Neuron (in vitro differentiated cells): ENCODE results near the gene GAB2.
"Not testable (repeated sequence)": the region's sequence is repeated elsewhere in the genome, so short reads cannot be mapped to it uniquely, and the experiment has no call there.

Experiments used
- H2AFZ ChIP-seq: one replicate; pipeline ENCODE4 v1.6.1; 2013; ENCODE audit warnings: low read depth, mild to moderate bottlenecking, inconsistent platforms, low read length, moderate library complexity
- H3K27me3 ChIP-seq: one replicate; pipeline ENCODE4 v1.6.1; 2013; ENCODE audit warnings: low read length; ENCODE audit not compliant: insufficient read depth
- H3K36me3 ChIP-seq: one replicate; pipeline ENCODE4 v1.6.1; 2013; ENCODE audit warnings: low read length; ENCODE audit not compliant: insufficient read depth
- H3K4me1 ChIP-seq: one replicate; pipeline ENCODE4 v1.6.1; 2013; ENCODE audit warnings: low read length; ENCODE audit not compliant: insufficient read depth
- H3K4me3 ChIP-seq: 2 replicates; pipeline ENCODE4 v1.5.1; 2013; ENCODE audit warnings: mild to moderate bottlenecking, low read length, moderate library complexity
- H3K9me3 ChIP-seq: one replicate; pipeline ENCODE4 v1.6.1; 2013; ENCODE audit warnings: low read length

The GAB2 gene

GRCh38 chr11:78294100-78294499, 123.5 kb downstream of the GAB2 start:
- H3K36me3 ChIP-seq, H3K27me3 ChIP-seq, H3K4me3 ChIP-seq, H2AFZ ChIP-seq, H3K9me3 ChIP-seq: not testable (repeated sequence)
- peaks cover 20% of the 10 kb centered on the region for H3K4me1 ChIP-seq

DNA sequence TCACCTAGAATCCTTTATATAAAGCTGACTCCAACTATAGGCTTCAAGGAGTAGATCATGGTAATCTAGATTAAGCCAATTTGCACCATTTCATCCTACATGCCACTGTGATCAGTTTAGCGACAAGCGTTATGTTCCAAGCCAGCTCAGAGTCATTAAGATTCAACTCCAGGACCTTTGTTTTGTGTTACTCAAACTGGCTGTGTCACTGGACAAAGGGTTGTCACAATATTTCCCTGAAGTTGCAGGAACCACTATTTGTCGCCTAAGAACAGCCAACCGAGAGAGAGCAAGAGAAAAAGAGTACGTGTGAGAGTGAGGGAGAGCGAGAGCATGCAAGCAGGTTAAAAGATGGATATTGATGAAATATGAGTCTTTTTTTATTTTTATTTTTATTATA, 124.1 kb downstream of the GAB2 start:
- Histone ChIP-seq H2AFZ (no peak overlapping the region), H3K4me1 (peaks cover 15% of the 10 kb centered on the region), H3K36me3 (no peaks in the 10 kb centered on the region), H3K4me3 (no peak overlapping the region), H3K9me3 (no peaks in the 10 kb centered on the region), H3K27me3 (no peaks in the 10 kb centered on the region)

- Histone ChIP-seq H3K9me3 (no peaks in the 10 kb centered on the region), H2AFZ (no peak overlapping the region), H3K4me1 (peaks cover 3% of the 10 kb centered on the region), H3K27me3 (no peaks in the 10 kb centered on the region), H3K36me3 (no peaks in the 10 kb centered on the region), H3K4me3 (no peak overlapping the region)
Observed at GRCh38 chr11:78292109-78292803, 125.4 kb downstream of the GAB2 start.

- Histone ChIP-seq H3K9me3 (no peaks in the 10 kb centered on the region), H3K4me3 (no peak overlapping the region), H2AFZ (no peak overlapping the region), H3K27me3 (no peaks in the 10 kb centered on the region), H3K36me3 (no peaks in the 10 kb centered on the region), H3K4me1 (peaks cover 2% of the 10 kb centered on the region)
Observed at GRCh38 chr11:78291503-78292108, 126.0 kb downstream of the GAB2 start.

DNA sequence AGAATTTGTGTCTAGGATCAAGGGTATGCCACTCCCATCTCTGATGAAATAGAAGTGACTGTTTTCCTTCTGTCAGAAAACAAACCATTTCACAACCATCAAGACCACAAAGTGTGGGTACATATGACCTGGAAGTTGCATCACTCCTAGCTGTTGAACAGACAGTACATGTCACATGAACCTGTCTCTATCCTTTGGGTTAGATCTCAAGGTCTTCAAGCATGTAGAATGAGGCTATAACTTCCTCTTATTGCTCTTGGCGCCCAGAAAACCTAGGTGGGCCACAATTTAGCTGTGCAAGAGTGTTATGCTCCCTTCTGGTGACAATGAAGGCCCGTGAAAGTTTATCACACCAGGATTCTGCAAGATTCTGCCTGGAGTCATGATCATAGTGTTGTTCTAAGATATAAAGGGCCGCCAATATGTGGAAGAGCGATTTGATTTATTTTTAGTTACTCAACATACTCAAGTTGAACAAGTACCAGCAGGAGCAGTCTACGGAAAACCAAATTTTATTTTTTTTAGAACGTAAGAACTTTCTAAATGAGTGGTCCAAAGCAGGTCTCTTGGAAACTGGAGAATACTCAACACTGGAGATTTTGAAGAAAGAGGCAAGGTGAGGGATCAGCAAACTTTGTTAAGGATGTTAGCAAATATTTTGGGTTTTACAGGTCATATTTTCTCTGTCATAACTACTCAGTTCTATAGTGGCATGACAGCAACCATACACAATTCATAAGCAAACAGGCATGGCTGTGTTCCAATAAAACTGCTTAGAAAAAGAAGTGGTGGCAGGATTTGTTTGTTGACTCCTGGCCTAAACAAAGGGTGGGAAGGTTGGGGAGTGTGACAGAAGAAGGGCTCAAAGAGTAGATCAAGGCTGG, 127.1 kb downstream of the GAB2 start:
- Histone ChIP-seq H3K27me3 (no peaks in the 10 kb centered on the region), H2AFZ (no peak overlapping the region), H3K36me3 (no peaks in the 10 kb centered on the region), H3K9me3 (no peaks in the 10 kb centered on the region), H3K4me3 (no peak overlapping the region), H3K4me1 (no peaks in the 10 kb centered on the region)

- Histone ChIP-seq H3K36me3 (no peaks in the 10 kb centered on the region), H3K9me3 (no peaks in the 10 kb centered on the region), H3K4me1 (no peaks in the 10 kb centered on the region), H3K4me3 (no peak overlapping the region), H2AFZ (no peak overlapping the region), H3K27me3 (no peaks in the 10 kb centered on the region)
Observed at GRCh38 chr11:78289552-78290292, 127.9 kb downstream of the GAB2 start.

- H3K36me3 ChIP-seq = peaks cover 17% of the 10 kb centered on the region
- no peak overlapping the region for H2AFZ ChIP-seq
- H3K9me3 ChIP-seq = no peaks in the 10 kb centered on the region
- H3K27me3 ChIP-seq = no peaks in the 10 kb centered on the region
- no peak overlapping the region for H3K4me3 ChIP-seq
- no peaks in the 10 kb centered on the region for H3K4me1 ChIP-seq
Observed at GRCh38 chr11:78284260-78284659, 133.4 kb downstream of the GAB2 start.

DNA sequence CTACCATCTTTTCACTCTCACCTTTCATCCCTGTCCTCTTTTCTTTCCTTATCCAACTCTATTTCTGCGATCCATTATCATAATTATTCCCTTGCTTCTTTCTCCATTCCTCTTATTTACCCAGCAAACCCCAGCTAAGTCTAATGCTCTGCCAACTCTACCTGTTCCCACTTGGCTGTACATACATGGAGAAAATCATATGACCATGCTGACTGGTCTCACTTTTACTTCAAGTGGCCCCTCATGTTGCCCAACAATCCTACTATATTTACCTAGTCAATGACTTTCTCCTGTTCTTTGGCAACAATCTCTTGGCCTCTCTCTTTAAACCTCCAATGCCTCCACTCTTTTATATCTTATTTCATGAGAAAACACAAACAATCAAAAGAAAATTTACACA, 134.8 kb downstream of the GAB2 start:
- peaks cover 4% of the 10 kb centered on the region for H3K4me1 ChIP-seq
- no peaks in the 10 kb centered on the region for H3K27me3 ChIP-seq
- H2AFZ ChIP-seq = no peak overlapping the region
- peaks cover 18% of the 10 kb centered on the region for H3K36me3 ChIP-seq
- no peak overlapping the region for H3K4me3 ChIP-seq
- no peaks in the 10 kb centered on the region for H3K9me3 ChIP-seq

- Histone ChIP-seq H3K4me1 (peaks cover 11% of the 10 kb centered on the region), H2AFZ (no peak overlapping the region), H3K9me3 (no peaks in the 10 kb centered on the region), H3K27me3 (no peaks in the 10 kb centered on the region), H3K4me3 (no peak overlapping the region), H3K36me3 (peaks cover 18% of the 10 kb centered on the region)
Observed at GRCh38 chr11:78281511-78281910, 136.1 kb downstream of the GAB2 start.

GRCh38 chr11:78277314-78277994, 140.2 kb downstream of the GAB2 start:
- H2AFZ ChIP-seq = no peak overlapping the region
- H3K36me3 ChIP-seq = peaks cover 20% of the 10 kb centered on the region
- peaks cover 11% of the 10 kb centered on the region for H3K9me3 ChIP-seq
- peaks cover 11% of the 10 kb centered on the region for H3K4me1 ChIP-seq
- H3K27me3 ChIP-seq = no peaks in the 10 kb centered on the region
- no peak overlapping the region for H3K4me3 ChIP-seq

- Histone ChIP-seq H3K27me3 (no peaks in the 10 kb centered on the region), H3K36me3 (peaks cover 20% of the 10 kb centered on the region), H3K4me3 (no peak overlapping the region), H2AFZ (no peak overlapping the region), H3K4me1 (peaks cover 14% of the 10 kb centered on the region), H3K9me3 (peaks cover 14% of the 10 kb centered on the region)
Observed at GRCh38 chr11:78276311-78276710, 141.3 kb downstream of the GAB2 start.

GRCh38 chr11:78274739-78275138, 142.9 kb downstream of the GAB2 start:
- H3K9me3 ChIP-seq = peaks cover 14% of the 10 kb centered on the region
- no peaks in the 10 kb centered on the region for H3K27me3 ChIP-seq
- H3K4me3 ChIP-seq = no peak overlapping the region
- H2AFZ ChIP-seq = no peak overlapping the region
- peaks cover 22% of the 10 kb centered on the region for H3K4me1 ChIP-seq
- H3K36me3 ChIP-seq = peaks cover 9% of the 10 kb centered on the region
